DND-41 (cell line): ENCODE measurements around the gene LIMS2.

Experiments
- EZH2 ChIP-seq: IDR thresholded peaks from 3 replicates; pipeline ENCODE4 v1.6.1; 2012; ENCODE audit warnings: borderline replicate concordance, low read depth, mild to moderate bottlenecking, moderate library complexity, low read length, inconsistent platforms; ENCODE audit not compliant: severe bottlenecking
- TF ChIP-seq, protein P1 (sequence below): IDR thresholded peaks from 2 replicates; pipeline ENCODE4 v1.5.1; 2012; ENCODE audit warnings: borderline replicate concordance, low read length, moderate library complexity, mild to moderate bottlenecking; ENCODE audit not compliant: poor library complexity, severe bottlenecking; ENCODE audit errors: extremely low read depth

DNA sequence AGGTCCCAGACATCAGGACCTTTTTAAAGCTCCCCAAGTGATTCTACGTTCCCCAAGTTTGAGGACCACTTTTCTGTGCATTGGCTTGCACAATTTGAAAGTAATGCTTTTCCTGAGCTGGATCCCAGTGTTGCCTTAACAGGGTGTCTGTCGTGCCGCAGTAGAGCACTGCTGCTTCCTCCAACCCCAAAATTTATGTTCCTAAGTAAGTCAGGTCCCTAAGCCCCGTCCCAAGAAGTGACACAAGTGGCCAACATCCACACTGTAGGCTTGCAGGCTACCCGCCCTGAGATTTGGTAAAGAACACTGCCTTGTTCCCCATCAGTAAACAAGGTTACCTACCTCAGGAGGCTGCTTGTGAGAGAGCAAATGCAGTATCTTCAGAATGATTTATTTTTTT is 28.0 kb upstream of the LIMS2 start:
- TF ChIP-seq, protein P1, sequence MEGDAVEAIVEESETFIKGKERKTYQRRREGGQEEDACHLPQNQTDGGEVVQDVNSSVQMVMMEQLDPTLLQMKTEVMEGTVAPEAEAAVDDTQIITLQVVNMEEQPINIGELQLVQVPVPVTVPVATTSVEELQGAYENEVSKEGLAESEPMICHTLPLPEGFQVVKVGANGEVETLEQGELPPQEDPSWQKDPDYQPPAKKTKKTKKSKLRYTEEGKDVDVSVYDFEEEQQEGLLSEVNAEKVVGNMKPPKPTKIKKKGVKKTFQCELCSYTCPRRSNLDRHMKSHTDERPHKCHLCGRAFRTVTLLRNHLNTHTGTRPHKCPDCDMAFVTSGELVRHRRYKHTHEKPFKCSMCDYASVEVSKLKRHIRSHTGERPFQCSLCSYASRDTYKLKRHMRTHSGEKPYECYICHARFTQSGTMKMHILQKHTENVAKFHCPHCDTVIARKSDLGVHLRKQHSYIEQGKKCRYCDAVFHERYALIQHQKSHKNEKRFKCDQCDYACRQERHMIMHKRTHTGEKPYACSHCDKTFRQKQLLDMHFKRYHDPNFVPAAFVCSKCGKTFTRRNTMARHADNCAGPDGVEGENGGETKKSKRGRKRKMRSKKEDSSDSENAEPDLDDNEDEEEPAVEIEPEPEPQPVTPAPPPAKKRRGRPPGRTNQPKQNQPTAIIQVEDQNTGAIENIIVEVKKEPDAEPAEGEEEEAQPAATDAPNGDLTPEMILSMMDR = no peak
- TF ChIP-seq EZH2 = no peak
